Measurements from ENCODE around the gene GGT5. TPM values are rescaled to one million over a fixed set of nuclear protein-coding genes. Genes with fewer than 3 reads are reported as not detected.

GGT5 gene
- total RNA-seq, 2 experiments from 2014 or later: not detected

DNA sequence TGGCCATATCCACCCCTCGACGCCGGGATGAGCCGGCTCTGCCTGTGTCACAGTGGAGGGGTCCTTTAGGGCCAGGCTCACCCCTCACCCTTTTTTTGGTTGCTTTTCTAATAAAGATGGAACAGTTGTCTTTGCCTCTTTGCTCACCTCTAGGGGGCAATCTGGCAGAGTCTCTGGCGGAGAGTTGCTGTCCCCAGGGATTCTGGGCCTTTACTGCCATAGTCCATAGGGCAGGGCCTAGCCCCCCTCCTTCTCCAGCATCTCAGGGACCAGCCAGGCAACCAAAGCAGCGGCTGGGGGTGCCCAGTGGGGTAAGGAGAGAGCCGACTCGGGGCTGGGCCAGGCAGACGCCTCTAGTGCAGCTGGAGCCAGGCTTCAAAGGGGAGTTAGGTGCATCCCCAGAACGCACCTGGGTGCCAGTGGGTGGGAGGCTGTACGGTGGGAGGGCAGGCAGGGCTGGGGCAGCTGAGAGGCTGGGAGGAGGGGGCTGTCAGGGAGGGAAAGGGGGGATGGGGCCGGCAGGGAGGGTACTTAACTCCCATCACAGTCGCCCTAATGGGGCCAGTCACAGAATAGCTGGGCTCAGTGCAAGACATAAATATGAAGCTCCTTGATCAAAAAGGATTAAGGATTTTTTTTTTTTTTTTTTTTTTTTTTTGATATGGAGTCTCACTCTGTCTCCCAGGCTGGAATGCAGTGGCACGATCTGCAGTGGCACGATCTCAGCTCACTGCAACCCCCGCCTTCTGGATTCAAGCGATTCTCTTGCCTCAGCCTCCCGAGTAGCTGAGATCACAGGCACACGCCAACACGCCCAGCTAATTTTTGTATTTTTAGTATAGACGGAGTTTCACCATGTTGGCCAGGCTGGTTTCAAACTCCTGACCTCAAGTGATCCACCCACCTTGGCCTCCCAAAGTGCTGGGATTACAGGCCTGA is 66.1 kb downstream of the GGT5 start:
- Mint-ChIP-seq H3K36me3 (ENCODE audit: low read depth) (peaks cover 25% of the 10 kb centered on the region), H3K27ac (no peak overlapping the region), H3K27me3 (no peaks in the 10 kb centered on the region), H3K4me1 (ENCODE audit: low read depth) (no peaks in the 10 kb centered on the region), H3K4me3 (no peak overlapping the region), H3K9me3 (no peaks in the 10 kb centered on the region)
- no peak for DNase-seq
- Histone ChIP-seq H3K36me3 (ENCODE audit: insufficient read depth, low read length) (peaks cover 43% of the 10 kb centered on the region), H3K9me3 (ENCODE audit: control insufficient read depth in 1 of 2, insufficient read depth in 1 of 2, low read length in 2 of 2) (no peaks in the 10 kb centered on the region), H3K4me1 (ENCODE audit: insufficient read depth, low read length) (no peaks in the 10 kb centered on the region), H3K27ac (ENCODE audit: low read depth in 1 of 2, low read length in 2 of 2) (no peak overlapping the region), H3K27me3 (ENCODE audit: control insufficient read depth in 1 of 2, insufficient read depth in 2 of 2, low read length in 2 of 2) (no peaks in the 10 kb centered on the region), H3K4me3 (ENCODE audit: low read length) (no peak overlapping the region)
- peak; percentile 21 for TF ChIP-seq CTCF (IDR thresholded peaks at IDR 0.05)
- ChIA-PET POLR2A (interaction anchor here (0.6 to 2.7 kb wide), 2 partner anchors 18 to 23 kb away, joined by 3 to 11 read pairs; no protein-coding TSS in a partner anchor), CTCF (interaction anchor here (1.4 kb wide), 1 partner anchor 24 kb away, joined by 4 read pairs; no protein-coding TSS in a partner anchor)
- ATAC-seq (ENCODE audit: poor library complexity): no peak
- intact Hi-C loops (cut with DNase I, micrococcal nuclease): no loop called here

DNA sequence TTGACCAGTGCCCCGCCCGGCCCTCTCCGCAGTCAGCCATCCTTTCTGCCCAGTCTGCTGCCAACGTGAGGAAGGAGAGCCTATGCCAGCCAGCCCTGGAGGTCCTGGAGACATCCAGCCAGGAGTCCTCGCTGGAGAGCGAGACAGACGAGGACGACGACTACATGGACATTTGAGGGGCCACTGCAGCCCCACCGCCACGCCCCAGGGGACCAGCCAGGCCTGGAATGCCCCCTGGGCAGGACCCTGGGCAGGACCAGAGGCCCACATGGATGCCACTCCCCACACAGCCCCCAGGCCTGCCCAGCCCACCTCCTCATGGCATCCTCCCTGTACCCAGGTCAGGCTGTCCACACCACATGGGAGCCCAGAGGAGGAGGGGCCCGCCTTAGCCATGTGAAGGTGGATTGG is 66.9 kb downstream of the GGT5 start:
- Mint-ChIP-seq H3K27ac (no peak overlapping the region), H3K4me3 (no peak overlapping the region), H3K27me3 (no peaks in the 10 kb centered on the region), H3K9me3 (no peaks in the 10 kb centered on the region), H3K36me3 (ENCODE audit: low read depth) (peaks cover 33% of the 10 kb centered on the region), H3K4me1 (ENCODE audit: low read depth) (no peaks in the 10 kb centered on the region)
- Histone ChIP-seq H3K36me3 (ENCODE audit: insufficient read depth, low read length) (peaks cover 48% of the 10 kb centered on the region), H3K4me3 (ENCODE audit: low read length) (no peak overlapping the region), H3K4me1 (ENCODE audit: insufficient read depth, low read length) (no peaks in the 10 kb centered on the region), H3K9me3 (ENCODE audit: control insufficient read depth in 1 of 2, insufficient read depth in 1 of 2, low read length in 2 of 2) (no peaks in the 10 kb centered on the region), H3K27me3 (ENCODE audit: control insufficient read depth in 1 of 2, insufficient read depth in 2 of 2, low read length in 2 of 2) (no peaks in the 10 kb centered on the region), H3K27ac (ENCODE audit: low read depth in 1 of 2, low read length in 2 of 2) (no peak overlapping the region)
- ATAC-seq (ENCODE audit: poor library complexity): no peak
- TF ChIP-seq CTCF (IDR thresholded peaks at IDR 0.05): no peak
- ChIA-PET POLR2A (interaction anchor here (2.7 kb wide), 1 partner anchor 22 kb away, joined by 11 read pairs; no protein-coding TSS in a partner anchor), CTCF (interaction anchor here (1.4 kb wide), 1 partner anchor 23 kb away, joined by 4 read pairs; no protein-coding TSS in a partner anchor)
- intact Hi-C loops (cut with DNase I, micrococcal nuclease): no loop called here
- DNase-seq: no peak

- Mint-ChIP-seq H3K27me3 (no peaks in the 10 kb centered on the region), H3K36me3 (ENCODE audit: low read depth) (peaks cover 36% of the 10 kb centered on the region), H3K27ac (no peak overlapping the region), H3K4me3 (no peak overlapping the region), H3K4me1 (ENCODE audit: low read depth) (no peaks in the 10 kb centered on the region), H3K9me3 (no peaks in the 10 kb centered on the region)
- TF ChIP-seq CTCF (IDR thresholded peaks at IDR 0.05): no peak
- DNase-seq (no peak), ATAC-seq (ENCODE audit: poor library complexity) (no peak)
- no peaks in the 10 kb centered on the region for H3K9me3 ChIP-seq (ENCODE audit: control insufficient read depth in 1 of 2, insufficient read depth in 1 of 2, low read length in 2 of 2)
- POLR2A ChIA-PET: no interaction called here
- H3K36me3 ChIP-seq (ENCODE audit: insufficient read depth, low read length): peaks cover 54% of the 10 kb centered on the region
- no peak overlapping the region for H3K27ac ChIP-seq (ENCODE audit: low read depth in 1 of 2, low read length in 2 of 2)
- intact Hi-C loops (cut with DNase I, micrococcal nuclease): no loop called here
- CTCF ChIA-PET: no interaction called here
- H3K27me3 ChIP-seq (ENCODE audit: control insufficient read depth in 1 of 2, insufficient read depth in 2 of 2, low read length in 2 of 2): no peaks in the 10 kb centered on the region
- H3K4me1 ChIP-seq (ENCODE audit: insufficient read depth, low read length): no peaks in the 10 kb centered on the region
- H3K4me3 ChIP-seq (ENCODE audit: low read length): no peak overlapping the region
These were observed 67.4 kb downstream of the GGT5 start for GRCh38 chr22:24177456-24177855.

Measured in CD4-positive, alpha-beta T cell (primary cell).